Activated T-cell treated with anti-CD3 and anti-CD28 coated beads for 4 hours (primary cell): ENCODE results near the gene HSFX2.
"Not testable (repeated sequence)": the region's sequence is repeated elsewhere in the genome, so short reads cannot be mapped to it uniquely, and the experiment has no call there.

Source experiments
- DNase-seq: peaks from one replicate; pipeline ENCODE4 v3.0.0-alpha.2; 2020

HSFX2 gene

DNA sequence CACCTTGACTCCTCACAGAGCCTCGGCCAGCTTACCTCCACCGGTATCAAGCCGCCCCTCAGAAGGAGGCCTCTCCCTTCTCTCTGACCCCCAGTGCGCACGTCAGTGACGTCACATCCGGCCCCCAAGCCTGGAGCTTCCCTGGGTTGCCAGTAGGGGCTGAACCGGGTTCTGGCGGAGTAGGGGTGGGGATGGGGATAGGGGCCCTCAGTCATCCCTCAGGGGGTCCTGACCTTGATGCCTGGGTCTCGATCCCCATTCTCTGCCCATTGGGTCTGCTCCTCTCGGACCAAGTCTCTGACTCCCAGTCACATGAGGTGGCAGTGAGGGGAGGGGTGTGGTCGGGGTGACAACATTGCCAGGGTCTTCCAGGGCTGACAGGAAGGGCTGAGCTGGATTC is 7.8 kb downstream of the HSFX2 start, which contains the start of gene MAGEA9B:
Gene MAGEA9B, minus strand, starts transcription at position 101 of the 400 bp plus-strand sequence. CDS start 4,280 bp downstream, outside the sequence.
- not testable (repeated sequence) for DNase-seq

DNA sequence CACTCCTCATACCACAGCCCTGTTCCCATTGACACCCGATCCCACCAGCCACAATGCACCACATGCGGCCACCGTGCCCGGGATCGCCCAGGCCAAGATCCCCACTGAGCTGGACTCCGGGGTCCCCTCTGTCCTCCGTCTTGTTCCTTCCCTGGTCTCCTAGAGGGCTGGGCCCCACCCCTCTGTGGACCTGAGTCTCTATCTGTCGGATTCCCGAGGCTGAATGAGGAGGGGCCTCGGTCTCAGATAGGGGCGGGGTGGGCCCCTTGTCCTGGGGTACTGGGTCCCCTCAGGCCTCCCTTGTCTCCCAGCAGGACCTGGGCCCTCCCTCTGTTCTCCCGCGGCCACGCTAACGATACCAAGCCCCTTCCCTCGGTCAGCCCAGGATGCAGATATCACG is 9.5 kb downstream of the HSFX2 start:
- not testable (repeated sequence) for DNase-seq

DNA sequence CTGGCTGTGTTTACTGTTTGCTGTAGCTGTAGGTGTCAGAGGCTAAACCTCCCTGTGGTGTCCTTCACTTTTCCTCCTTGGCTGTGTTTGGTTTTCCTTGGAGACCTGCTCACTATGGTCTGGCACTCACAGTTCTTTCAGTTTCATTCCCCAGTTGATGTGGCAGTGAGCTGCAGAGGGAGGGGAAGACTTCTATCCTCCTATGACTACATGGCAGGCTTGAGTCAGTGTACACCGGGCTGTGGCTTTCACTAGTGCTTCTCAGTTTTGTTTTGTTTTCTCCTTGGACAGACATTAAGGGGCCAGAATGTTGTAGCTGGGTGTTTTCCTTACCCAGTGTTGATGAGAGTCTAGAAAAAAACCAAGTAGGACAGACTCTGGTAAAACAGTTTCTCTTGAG is 21.7 kb downstream of the HSFX2 start:
- not testable (repeated sequence) for DNase-seq

DNA sequence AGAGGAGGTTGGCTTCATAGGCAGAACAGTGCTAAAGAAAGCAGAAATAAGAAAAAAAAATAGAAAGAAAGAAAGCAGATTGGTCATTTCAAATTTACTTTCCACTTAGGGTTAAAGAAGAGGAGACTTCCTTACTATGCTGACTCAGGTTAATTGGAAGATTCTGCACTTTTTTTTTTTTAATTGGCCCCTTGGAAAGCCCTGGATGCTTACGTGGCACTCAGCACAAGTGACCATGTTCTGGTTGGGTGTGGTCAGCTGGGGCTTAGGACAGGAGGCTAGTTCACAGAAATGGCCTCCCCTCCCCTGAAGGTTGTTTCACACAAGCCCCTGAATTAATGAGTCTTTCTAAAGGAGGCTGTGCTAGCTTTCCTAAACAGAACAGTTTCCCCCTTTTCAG is 22.4 kb downstream of the HSFX2 start:
- DNase-seq: no peak

DNA sequence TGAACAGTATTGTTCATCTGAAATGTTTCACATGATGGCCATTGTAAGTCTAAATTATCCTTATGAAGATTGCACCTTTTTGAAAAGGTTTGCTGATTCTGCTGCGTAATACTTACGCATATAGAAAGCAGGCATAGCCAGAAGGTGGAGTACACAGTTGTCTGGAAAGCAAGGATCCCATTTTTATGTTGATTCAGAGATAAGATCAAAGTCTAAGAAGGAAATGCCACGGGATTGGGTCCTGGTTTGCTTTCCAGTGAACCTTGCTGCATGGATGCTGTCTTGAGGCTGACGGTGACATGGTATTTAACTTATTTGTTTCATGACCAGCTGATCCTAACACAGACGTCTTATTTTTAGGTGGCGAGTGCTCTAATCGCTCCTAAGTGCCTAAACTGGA is 23.3 kb downstream of the HSFX2 start:
- no peak for DNase-seq

DNA sequence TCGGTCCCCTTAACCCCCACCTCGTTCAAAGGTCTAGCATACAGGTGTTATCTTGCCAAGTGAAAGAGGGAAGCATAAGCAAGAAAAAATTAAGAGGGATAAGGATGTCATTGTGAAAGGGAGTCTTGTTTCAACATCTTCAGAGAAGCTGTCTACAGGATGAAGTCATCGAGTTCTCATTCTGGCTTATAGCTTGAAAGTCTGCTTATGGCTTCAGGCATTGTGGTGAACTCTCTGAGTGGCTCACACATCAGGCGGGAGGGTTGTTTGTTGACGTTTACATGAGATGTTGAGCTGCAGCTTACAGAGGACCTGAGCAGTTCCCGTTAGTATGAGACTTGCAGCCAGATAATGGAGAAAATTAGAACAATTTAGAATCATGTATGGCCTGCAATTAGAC is 24.4 kb downstream of the HSFX2 start:
- no peak for DNase-seq

DNA sequence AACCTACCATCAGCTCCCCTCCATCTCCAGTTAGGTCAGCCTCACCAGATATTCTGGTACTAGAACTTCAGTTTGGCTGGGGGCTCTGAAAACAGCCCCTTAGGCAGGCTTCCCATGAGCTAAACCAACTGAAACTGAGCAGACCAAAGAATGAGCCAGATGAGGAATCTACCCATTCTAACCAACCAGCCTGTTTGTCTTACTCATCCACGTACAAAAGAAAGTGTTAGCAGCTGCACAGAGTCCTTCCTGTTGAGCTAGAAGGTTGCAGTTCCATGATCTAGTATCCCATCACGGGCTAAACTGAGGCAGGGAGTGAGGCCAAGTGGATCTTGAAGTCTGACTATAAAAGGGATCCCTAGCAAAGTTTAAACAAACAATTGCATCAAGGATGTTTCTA is 25.3 kb downstream of the HSFX2 start:
- DNase-seq: no peak

DNA sequence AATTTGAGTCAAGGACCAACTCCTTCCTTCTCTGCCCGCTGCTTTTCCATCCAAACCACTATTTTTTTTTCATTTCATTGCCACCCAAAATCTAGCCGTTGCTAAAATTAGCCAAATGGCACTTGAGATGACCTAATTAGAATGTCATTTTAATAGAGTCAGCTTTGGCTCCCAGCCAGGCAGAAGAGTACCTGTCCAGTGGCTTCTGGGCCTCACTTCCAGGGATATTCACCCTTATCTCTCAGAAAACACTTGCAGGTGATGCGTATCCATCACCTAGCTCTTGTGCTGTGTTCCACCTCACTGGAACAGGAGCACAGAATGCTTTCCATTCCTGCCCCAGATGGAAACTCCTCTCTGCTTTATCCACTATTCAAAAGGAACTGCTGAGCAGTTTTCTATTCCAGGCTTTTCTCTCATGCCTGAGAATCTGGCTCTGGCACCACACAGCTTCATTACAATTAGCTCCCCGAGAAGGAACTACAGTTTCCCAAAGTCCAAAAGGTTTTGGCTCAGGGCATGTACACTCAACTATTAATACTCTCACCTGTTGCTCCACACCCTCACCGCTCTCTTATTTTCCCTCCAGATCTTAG is 26.3 kb downstream of the HSFX2 start:
- DNase-seq: no peak

DNA sequence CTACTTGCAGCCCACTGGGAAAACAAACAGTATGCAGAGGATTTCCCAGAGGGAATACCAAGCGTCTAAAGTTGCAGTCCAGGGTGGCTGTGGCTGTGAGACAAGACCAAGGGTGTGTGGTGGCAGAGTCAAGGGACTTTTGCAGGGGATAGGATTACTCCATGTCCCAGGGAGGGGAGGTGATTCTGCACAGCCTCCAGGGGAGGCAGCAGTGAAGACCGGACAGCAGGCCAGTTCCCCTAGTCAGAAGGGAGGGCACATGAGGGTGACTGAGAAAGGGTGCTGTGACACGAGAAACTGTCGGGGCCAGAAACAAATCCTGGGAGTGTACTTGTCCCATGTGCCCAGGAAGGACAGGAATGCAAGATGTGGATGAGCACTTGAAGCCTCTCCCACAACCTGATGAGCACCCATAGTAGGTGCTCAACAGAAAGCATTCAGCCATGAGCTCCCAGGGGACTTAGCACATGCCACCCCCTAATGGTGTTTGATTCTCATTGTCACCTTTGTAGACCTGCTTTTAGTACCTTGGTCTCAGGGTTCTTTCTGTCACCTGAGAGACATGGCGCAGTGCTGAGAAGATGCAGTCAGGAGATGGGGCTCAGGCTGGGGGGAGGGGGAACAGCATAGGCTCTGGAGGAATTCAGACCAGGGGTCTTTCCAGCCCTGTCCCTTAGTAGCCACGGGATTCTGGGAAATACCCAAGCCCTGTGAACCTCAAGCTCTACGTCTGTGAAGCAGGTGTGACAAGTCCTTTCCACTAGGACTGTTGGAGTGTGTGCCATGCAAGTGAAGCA is 27.3 kb downstream of the HSFX2 start:
- DNase-seq: no peak

DNA sequence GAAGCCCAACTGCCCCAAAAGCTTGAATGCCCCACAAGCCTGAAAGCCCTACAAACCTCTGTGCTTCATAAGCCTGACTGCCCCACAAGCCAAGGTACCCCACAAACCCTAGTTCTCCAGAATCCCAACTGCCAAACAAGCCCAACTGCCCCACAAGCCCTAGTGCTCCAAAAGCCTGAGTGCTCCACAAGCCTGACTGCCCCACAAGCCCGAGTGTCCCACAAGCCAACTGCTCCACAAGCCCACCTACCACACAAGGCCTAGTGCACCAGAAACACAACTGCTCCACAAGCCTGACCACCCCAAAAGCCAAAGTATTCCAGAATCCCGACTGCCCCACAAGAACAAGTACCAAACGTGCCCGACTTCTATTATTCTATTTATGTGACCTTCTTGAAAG is 31.8 kb downstream of the HSFX2 start:
- DNase-seq: no peak

DNA sequence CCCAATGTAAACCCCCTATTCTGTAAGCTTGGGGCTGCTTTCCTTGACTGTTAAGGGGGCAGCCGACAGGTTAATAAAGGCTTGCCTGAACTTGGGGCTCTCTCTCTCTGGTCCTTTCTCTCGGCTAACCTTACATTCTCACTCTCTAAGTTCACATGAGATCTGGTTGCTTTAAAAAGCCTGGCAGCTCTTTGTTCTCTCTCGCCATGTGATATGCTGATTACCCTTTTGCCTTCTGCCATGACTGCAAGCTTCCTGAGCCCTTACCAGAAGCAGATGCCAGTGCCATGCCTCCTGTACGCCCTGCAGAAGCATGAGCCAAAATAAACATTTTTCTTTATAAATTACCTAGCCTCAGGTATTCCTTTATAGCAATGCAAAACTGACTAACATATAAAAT is 39.9 kb downstream of the HSFX2 start:
- DNase-seq: not testable (repeated sequence)

DNA sequence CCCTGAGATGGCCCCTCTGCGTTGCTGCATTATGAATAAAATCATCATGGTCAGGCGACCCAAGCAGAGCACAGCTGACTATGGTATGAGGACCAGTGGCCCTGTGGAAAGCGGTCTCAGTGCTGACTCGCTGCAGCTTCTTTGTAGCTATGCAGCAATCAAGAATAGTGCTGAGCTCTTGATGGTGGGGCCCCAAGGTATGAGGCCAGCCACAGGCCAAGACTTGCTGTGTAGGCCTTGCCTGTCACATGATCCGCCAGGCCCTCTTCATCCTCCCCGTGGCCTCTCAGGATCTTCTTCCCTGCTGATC is 43.2 kb downstream of the HSFX2 start:
- not testable (repeated sequence) for DNase-seq

DNA sequence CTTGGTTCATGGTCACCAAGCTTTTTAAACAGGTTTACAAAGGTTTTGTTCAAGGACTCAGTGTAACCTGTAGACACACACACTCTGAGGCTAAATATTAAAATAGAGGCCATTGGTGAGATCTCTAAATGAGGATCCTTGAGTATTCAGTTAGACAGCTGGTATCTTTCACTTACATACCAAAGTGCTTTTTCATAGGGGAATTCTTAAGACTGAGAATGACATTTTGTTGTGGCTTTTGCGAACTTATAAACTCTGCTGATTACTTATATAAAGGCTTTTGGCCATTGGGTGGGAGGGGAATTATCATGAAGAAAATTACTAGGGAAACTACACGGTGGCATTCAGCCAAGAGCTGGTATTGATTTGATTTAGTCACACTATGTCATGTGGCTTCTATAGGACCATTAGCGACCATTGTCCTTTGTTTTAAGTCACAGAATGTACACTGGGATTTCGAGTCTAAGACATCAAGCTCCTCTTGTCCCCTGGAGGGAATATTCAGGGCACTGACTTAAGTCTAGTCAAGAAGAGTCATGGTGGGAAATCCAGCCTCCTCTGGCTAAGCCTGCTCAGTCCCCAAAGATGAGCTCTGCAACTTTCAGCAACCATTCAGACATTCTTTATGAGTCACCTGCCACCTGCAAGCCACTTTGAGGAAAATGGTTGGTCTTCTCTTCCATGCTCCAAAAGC is 43.7 kb downstream of the HSFX2 start:
- DNase-seq: not testable (repeated sequence)

DNA sequence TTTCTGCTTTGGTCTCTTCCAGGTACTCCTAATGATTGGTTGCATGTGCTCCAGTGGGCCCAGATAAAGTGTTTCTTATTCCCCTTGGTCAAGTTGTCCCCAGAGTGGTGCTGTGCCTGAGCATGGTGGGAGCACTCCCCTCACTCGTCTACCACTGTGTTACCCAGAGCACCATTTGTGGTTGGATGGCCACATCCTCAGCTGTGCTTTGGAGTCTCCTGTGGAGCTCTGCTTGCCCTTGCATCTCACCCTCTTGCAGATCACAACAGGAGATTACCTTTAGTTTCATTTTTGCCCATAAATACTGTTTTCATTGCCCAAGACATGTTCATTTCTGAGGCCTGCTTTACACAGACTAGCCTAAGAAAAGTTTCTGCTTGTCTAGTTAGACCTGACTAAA is 44.7 kb downstream of the HSFX2 start:
- DNase-seq: not testable (repeated sequence)

DNA sequence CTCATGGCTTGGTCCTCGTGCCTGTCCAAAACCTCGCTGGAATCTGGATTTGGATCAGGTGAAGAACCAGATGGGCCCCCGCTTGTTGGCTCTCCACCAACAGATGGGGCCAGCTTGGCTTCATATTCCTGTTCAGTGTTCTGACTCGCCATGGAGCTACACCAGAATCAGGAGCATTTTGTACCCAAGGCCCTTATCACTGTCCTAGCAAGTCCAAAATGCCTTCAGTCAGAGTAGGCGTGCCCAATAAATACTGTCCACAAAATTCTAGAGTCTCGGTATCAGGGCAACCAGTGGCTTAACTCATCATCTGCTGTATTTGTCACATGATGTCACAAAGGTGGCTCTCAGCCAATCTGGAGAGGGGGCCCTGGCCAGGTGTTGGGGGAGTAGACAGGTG is 45.4 kb downstream of the HSFX2 start, which contains the start of gene HSFX3:
Gene HSFX3, minus strand, starts transcription at position 224 of the 400 bp plus-strand sequence. Its CDS starts 72 bp downstream, at position 152.
- DNase-seq: not testable (repeated sequence)

DNA sequence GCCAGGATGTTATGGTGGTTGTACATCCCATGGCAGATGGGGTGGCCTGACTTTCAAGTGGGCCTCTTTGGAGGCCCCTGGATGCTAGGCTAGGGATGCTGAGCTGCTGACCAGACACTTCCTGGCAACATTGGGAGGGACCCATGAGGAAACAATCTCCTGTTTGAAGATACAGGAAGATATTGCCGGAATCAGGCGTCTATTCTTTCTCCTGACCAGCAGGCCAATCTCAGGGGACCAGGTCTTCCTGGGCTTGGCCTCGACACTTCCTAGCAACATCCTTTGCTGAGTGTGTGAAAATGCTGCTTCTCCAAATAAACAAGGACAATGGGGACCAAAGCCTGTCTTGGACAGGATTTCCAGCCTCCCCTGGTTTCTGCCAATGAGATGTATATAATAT is 47.3 kb downstream of the HSFX2 start:
- DNase-seq: not testable (repeated sequence)

DNA sequence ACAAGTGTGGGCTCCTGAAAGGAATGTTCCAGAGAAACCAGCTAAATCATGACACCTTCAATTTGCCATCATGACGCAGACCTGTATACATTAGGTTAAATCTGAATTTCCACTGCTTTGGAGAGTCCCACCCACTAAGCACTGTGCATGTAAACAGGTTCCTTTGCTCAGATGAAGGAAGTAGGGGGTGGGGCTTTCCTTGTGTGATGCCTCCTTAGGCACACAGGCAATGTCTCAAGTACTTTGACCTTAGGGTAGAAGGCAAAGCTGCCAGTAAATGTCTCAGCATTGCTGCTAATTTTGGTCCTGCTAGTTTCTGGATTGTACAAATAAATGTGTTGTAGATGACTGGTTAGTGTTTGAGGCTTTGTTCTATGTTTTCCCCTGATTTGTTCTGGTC is 48.2 kb downstream of the HSFX2 start:
- not testable (repeated sequence) for DNase-seq

DNA sequence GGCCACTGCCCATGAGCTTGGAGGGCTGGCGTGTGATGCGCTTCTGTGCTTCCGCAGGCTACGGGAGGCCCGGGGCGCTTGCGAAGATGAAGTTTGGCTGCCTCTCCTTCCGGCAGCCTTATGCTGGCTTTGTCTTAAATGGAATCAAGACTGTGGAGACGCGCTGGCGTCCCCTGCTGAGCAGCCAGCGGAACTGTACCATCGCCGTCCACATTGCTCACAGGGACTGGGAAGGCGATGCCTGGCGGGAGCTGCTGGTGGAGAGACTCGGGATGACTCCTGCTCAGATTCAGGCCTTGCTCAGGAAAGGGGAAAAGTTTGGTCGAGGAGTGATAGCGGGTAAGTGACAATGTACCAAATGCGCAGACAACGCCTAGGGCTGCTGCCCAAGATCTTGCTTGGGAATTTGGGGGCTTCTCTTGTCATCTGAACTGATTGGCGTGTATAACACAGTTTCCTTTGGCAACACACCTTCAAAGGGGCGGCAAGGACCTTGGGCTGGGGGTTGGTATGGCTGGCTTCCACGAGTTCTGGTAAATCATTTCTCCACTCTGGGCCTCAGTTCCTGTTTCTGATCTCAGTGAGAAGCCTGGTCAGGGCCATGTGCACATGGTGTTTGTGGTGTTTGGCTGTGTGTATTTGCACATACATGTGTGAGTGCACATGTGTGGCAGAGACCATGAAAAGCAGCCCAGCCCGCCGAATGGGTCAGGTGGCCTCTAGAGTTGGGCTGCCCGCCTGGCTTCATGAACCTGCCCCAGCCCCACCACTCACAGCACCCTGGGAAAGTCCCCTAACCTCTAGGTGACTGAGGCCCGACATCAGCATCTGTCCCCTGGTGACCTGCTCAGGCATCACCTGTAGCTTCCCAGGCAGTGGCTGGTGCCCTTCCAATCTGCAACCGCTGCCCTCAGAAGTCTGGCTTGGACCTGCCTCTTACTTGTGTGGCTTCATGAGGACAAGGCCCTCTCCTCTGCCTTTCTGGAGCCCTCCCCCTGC is 49.3 kb downstream of the HSFX2 start:
- not testable (repeated sequence) for DNase-seq
